ENCODE results near the gene METTL18.
"Not testable (repeated sequence)": the region's sequence is repeated elsewhere in the genome, so short reads cannot be mapped to it uniquely, and the experiment has no call there.

Gene METTL18

GRCh38 chr1:169812131-169812530 is 17.4 kb upstream of the METTL18 start:
- Mint-ChIP-seq H3K36me3 (ENCODE audit: low read depth) (peaks cover 34% of the 10 kb centered on the region), H3K4me3 (no peak overlapping the region), H3K27me3 (ENCODE audit: low read depth) (no peaks in the 10 kb centered on the region), H3K4me1 (no peaks in the 10 kb centered on the region), H3K9me3 (no peaks in the 10 kb centered on the region), H3K27ac (no peak overlapping the region)
- no peak for TF ChIP-seq CTCF (IDR thresholded peaks at IDR 0.05; ENCODE audit: unreplicated experiment in 3 of 3)

- H3K27ac Mint-ChIP-seq; H3K9me3 Mint-ChIP-seq; H3K4me1 Mint-ChIP-seq; H3K27me3 Mint-ChIP-seq (ENCODE audit: low read depth); H3K4me3 Mint-ChIP-seq: not testable (repeated sequence)
- peaks cover 35% of the 10 kb centered on the region for H3K36me3 Mint-ChIP-seq (ENCODE audit: low read depth)
Observed at GRCh38 chr1:169811418-169812035, 16.8 kb upstream of the METTL18 start.

GRCh38 chr1:169809370-169810095 is 14.8 kb upstream of the METTL18 start:
- TF ChIP-seq CTCF (IDR thresholded peaks at IDR 0.05; ENCODE audit: unreplicated experiment in 3 of 3) = peak; percentile 52 to 64 (median 60)
- H3K9me3 Mint-ChIP-seq = no peaks in the 10 kb centered on the region
- no peak overlapping the region for H3K4me3 Mint-ChIP-seq
- H3K27me3 Mint-ChIP-seq (ENCODE audit: low read depth) = no peaks in the 10 kb centered on the region
- H3K4me1 Mint-ChIP-seq = no peaks in the 10 kb centered on the region
- peaks cover 23% of the 10 kb centered on the region for H3K36me3 Mint-ChIP-seq (ENCODE audit: low read depth)
- no peak overlapping the region for H3K27ac Mint-ChIP-seq

GRCh38 chr1:169804941-169805340 is 10.2 kb upstream of the METTL18 start:
- H3K27ac Mint-ChIP-seq = no peak overlapping the region
- no peak overlapping the region for H3K4me3 Mint-ChIP-seq
- no peak for TF ChIP-seq CTCF (IDR thresholded peaks at IDR 0.05; ENCODE audit: unreplicated experiment in 3 of 3)
- no peaks in the 10 kb centered on the region for H3K27me3 Mint-ChIP-seq (ENCODE audit: low read depth)
- H3K36me3 Mint-ChIP-seq (ENCODE audit: low read depth) = peaks cover 15% of the 10 kb centered on the region
- no peaks in the 10 kb centered on the region for H3K4me1 Mint-ChIP-seq
- no peaks in the 10 kb centered on the region for H3K9me3 Mint-ChIP-seq

- Mint-ChIP-seq H3K9me3 (no peaks in the 10 kb centered on the region), H3K4me3 (no peak overlapping the region), H3K27ac (no peak overlapping the region), H3K27me3 (ENCODE audit: low read depth) (no peaks in the 10 kb centered on the region), H3K4me1 (no peaks in the 10 kb centered on the region), H3K36me3 (ENCODE audit: low read depth) (peaks cover 15% of the 10 kb centered on the region)
- TF ChIP-seq CTCF (IDR thresholded peaks at IDR 0.05; ENCODE audit: unreplicated experiment in 3 of 3) = no peak
Observed at GRCh38 chr1:169802888-169803287, 8.2 kb upstream of the METTL18 start.

- Mint-ChIP-seq H3K27ac (no peak overlapping the region), H3K36me3 (ENCODE audit: low read depth) (peaks cover 9% of the 10 kb centered on the region), H3K27me3 (ENCODE audit: low read depth) (no peaks in the 10 kb centered on the region), H3K4me3 (peak overlapping the region; percentile 43 to 51 (median 50)), H3K4me1 (peaks cover 35% of the 10 kb centered on the region), H3K9me3 (no peaks in the 10 kb centered on the region)
- TF ChIP-seq CTCF (IDR thresholded peaks at IDR 0.05; ENCODE audit: unreplicated experiment in 3 of 3) = no peak
Observed at GRCh38 chr1:169797281-169797680, 2.6 kb upstream of the METTL18 start.

Measured in nephron (organoid).